MM.1S (cell line): Measurements from ENCODE around the gene RBMS3.

Source experiments
- DNase-seq: peaks from one replicate; pipeline ENCODE4 v3.0.0-alpha.2; 2015
- H2AFZ ChIP-seq: fragments of 300-600 bp; sonication (generic); 2 replicates; pipeline ENCODE4 v1.6.0; 2016; ENCODE audit warnings: antibody characterized with exemption, low read length
- H3F3A ChIP-seq: fragments of 300-600 bp; sonication (generic); 2 replicates; pipeline ENCODE4 v1.6.1; 2016; ENCODE audit warnings: mild to moderate bottlenecking, antibody characterized with exemption, low read length, moderate library complexity, mixed read lengths; ENCODE audit not compliant: insufficient read depth
- H3K27ac ChIP-seq: fragments of 300-600 bp; sonication (generic); 2 replicates; pipeline ENCODE4 v1.5.1; 2016; ENCODE audit warnings: mild to moderate bottlenecking, low read length
- H3K27me3 ChIP-seq: fragments of 300-600 bp; sonication (generic); replicated peaks from 2 replicates; pipeline ENCODE4 v1.6.0; 2016; ENCODE audit warnings: low read length; ENCODE audit not compliant: insufficient read depth
- H3K36me3 ChIP-seq: fragments of 300-600 bp; sonication (generic); replicated peaks from 2 replicates; pipeline ENCODE4 v1.6.1; 2016; ENCODE audit warnings: mild to moderate bottlenecking, low read length, mixed read lengths; ENCODE audit not compliant: insufficient read depth
- H3K4me1 ChIP-seq: fragments of 300-600 bp; sonication (generic); 2 replicates; pipeline ENCODE4 v1.6.1; 2016; ENCODE audit warnings: low read length, mixed read lengths
- H3K4me2 ChIP-seq: fragments of 300-600 bp; sonication (generic); 2 replicates; pipeline ENCODE4 v1.6.0; 2016; ENCODE audit warnings: low read depth, low read length
- H3K4me3 ChIP-seq: fragments of 300-600 bp; sonication (generic); 2 replicates; pipeline ENCODE4 v1.5.1; 2016; ENCODE audit warnings: low read length, mixed read lengths
- H3K79me2 ChIP-seq: fragments of 300-600 bp; sonication (generic); 2 replicates; pipeline ENCODE4 v1.6.1; 2016; ENCODE audit warnings: mixed run types, low read length, mixed read lengths
- H3K9ac ChIP-seq: fragments of 300-600 bp; sonication (generic); 2 replicates; pipeline ENCODE4 v1.6.1; 2016; ENCODE audit warnings: low read length, mixed read lengths
- H3K9me2 ChIP-seq: fragments of 300-600 bp; sonication (generic); replicated peaks from 2 replicates; pipeline ENCODE4 v1.6.1; 2016; ENCODE audit warnings: mild to moderate bottlenecking, low read length, mixed read lengths; ENCODE audit not compliant: insufficient read depth
- H3K9me3 ChIP-seq: fragments of 300-600 bp; sonication (generic); replicated peaks from 2 replicates; pipeline ENCODE4 v1.6.1; 2016; ENCODE audit warnings: mild to moderate bottlenecking, low read length, mixed read lengths; ENCODE audit not compliant: insufficient read depth
- H4K20me1 ChIP-seq: fragments of 300-600 bp; sonication (generic); 2 replicates; pipeline ENCODE4 v1.6.1; 2016; ENCODE audit warnings: mild to moderate bottlenecking, low read length, moderate library complexity, mixed read lengths; ENCODE audit not compliant: insufficient read depth
- CTCF ChIP-seq: fragments of 300-600 bp; sonication (generic); IDR thresholded peaks from 2 replicates; pipeline ENCODE4 v1.5.1; 2016; ENCODE audit warnings: antibody characterized with exemption, low read length, mixed read lengths
- EZH2 ChIP-seq: fragments of 300-600 bp; sonication (generic); optimal IDR thresholded peaks from 2 replicates; pipeline ENCODE3; 2017; ENCODE audit warnings: low read depth, mild to moderate bottlenecking, antibody characterized with exemption, low read length, mixed read lengths
- EZH2phosphoT487 ChIP-seq: fragments of 300-600 bp; sonication (generic); IDR thresholded peaks from 2 replicates; pipeline ENCODE4 v1.6.1; 2018; ENCODE audit warnings: antibody characterized with exemption, low read length

The RBMS3 gene

DNA sequence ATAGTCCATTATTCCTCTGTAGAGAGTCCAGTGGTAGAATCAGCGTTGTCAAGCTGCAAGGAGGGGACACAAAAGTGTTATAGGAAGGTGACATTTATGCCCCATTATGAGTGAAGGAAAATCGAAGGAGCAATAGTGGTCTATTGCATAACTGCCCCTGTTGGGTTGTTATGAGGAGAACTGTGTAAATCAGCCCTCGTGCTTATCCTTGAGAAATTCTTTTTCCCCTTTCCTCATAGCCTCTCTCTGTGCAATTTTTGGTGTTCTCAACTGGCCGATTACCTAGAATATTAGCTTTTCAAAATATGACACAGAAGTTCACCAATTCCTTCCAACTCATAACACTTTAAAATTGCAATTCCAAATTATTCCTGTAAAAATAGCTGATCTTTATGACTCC lies 286.6 kb downstream of the RBMS3 start:
- H3K4me1 ChIP-seq, result no peaks in the 10 kb centered on the region
- no peaks in the 10 kb centered on the region for H3F3A ChIP-seq
- H3K9me2 ChIP-seq, result no peaks in the 10 kb centered on the region
- TF ChIP-seq EZH2phosphoT487, result no peak
- TF ChIP-seq CTCF, result no peak
- no peak for TF ChIP-seq EZH2
- H2AFZ ChIP-seq, result no peak overlapping the region
- H3K4me3 ChIP-seq, result no peak overlapping the region
- no peak overlapping the region for H3K27ac ChIP-seq
- H3K9ac ChIP-seq, result no peak overlapping the region
- DNase-seq, result no peak
- H3K4me2 ChIP-seq, result no peak overlapping the region
- H4K20me1 ChIP-seq, result no peaks in the 10 kb centered on the region
- no peaks in the 10 kb centered on the region for H3K27me3 ChIP-seq
- H3K9me3 ChIP-seq, result no peaks in the 10 kb centered on the region
- H3K36me3 ChIP-seq, result no peaks in the 10 kb centered on the region
- H3K79me2 ChIP-seq, result no peaks in the 10 kb centered on the region

DNA sequence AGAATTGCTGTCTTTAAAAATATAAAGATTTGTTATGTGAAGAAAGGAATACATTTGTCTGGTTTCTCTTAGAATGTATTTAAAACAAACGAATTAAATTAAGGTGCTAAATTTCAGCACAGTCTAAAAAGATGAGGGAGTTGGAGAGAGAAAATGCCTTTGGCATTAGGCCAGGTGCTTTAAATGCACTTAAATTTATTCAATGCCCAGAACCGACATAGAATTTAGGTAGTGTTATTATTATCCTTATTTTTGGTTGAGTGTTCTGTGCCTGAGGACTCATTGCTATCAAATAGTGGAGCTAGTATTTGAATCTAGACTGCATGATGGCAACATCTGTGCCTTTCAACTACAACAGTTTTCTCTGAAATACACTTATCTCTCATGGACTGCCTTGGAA lies 287.5 kb downstream of the RBMS3 start:
- Histone ChIP-seq H3K36me3 (no peaks in the 10 kb centered on the region), H4K20me1 (no peaks in the 10 kb centered on the region), H3K9ac (no peak overlapping the region), H3K9me2 (no peaks in the 10 kb centered on the region), H3F3A (no peaks in the 10 kb centered on the region), H3K9me3 (no peaks in the 10 kb centered on the region), H3K27me3 (no peaks in the 10 kb centered on the region), H3K4me3 (no peak overlapping the region), H3K4me2 (no peak overlapping the region), H3K27ac (no peak overlapping the region), H2AFZ (no peak overlapping the region), H3K79me2 (no peaks in the 10 kb centered on the region), H3K4me1 (no peaks in the 10 kb centered on the region)
- DNase-seq, result no peak
- TF ChIP-seq EZH2 (no peak), EZH2phosphoT487 (no peak), CTCF (no peak)

- no peaks in the 10 kb centered on the region for H3K9me2 ChIP-seq
- TF ChIP-seq EZH2 (no peak), EZH2phosphoT487 (no peak), CTCF (no peak)
- no peaks in the 10 kb centered on the region for H3K9me3 ChIP-seq
- no peak overlapping the region for H3K9ac ChIP-seq
- no peaks in the 10 kb centered on the region for H3K27me3 ChIP-seq
- no peaks in the 10 kb centered on the region for H3K36me3 ChIP-seq
- no peak overlapping the region for H3K27ac ChIP-seq
- no peaks in the 10 kb centered on the region for H4K20me1 ChIP-seq
- DNase-seq, result no peak
- H3K79me2 ChIP-seq, result no peaks in the 10 kb centered on the region
- H3K4me2 ChIP-seq, result no peak overlapping the region
- no peak overlapping the region for H3K4me3 ChIP-seq
- no peaks in the 10 kb centered on the region for H3K4me1 ChIP-seq
- no peaks in the 10 kb centered on the region for H3F3A ChIP-seq
- H2AFZ ChIP-seq, result no peak overlapping the region
Observed at GRCh38 chr3:29576181-29576580, 295.3 kb downstream of the RBMS3 start.
